Heart left ventricle (tissue), 13 donors: ENCODE measurements around the gene TCF7L2.

ENCODE experiments used
- CTCF ChIP-seq, 12 donors: fragments of 200-600 bp; sonication (generic) in 4 of 12; IDR thresholded peaks; one replicate each; pipeline versions ENCODE4 v1.5.0 to v1.8.0; 2018 to 2022; ENCODE audit warnings: antibody characterized with exemption in 12 of 12, mild to moderate bottlenecking in 5 of 12
- POLR2A ChIP-seq, 2 donors: fragments of 450-650 bp; IDR thresholded peaks; one replicate each; pipeline ENCODE4 v1.6.1; 2017; ENCODE audit warnings: antibody characterized with exemption in 2 of 2, mild to moderate bottlenecking in 2 of 2, moderate library complexity in 2 of 2
- donor health status: ischemic (EF 13 %, LVEDD 7.1; RV severe dilation, severe dysfunction).
- donor health status: DM: no; HTN: yes; CAD: no.
- donor health status: DM: no; HTN: no; CAD: no.
- donor health status: ischemic (EF 25% LVEDD 6.9; RV normal size, moderate dysfunction).
- donor health status: ischemic (EF 25% LVEDD 5.7; RV mildly dilated, moderate dysfunction).
- donor health status: ischemic (EF 35%, LVEDD 5.7; RV mildly dilated, moderate dysfunction).
- donor health status: nonischemic (EF 11% LVEDD 7.7; RV severe dilation, severe dysfunction).
- donor health status: DM: yes; HTN: yes; CAD: no.
- donor health status: PGD.
- donor health status: ischemic (EF 29% LVEDD 5.4; RV normal size, mild dysfunction).
- donor health status: nonischemic (EF 23%, LVEDD 6.1; RV moderate dilation, normal function).

GRCh38 chr10:113019692-113020474 lies 69.8 kb downstream of the TCF7L2 start:
- TF ChIP-seq POLR2A (IDR thresholded peaks at IDR 0.05) (no peak), CTCF (IDR thresholded peaks at IDR 0.05) (no peak)
